Muscle of leg (tissue), 11 donors: ENCODE results near the gene MAP4K1. TPM values are rescaled to one million over a fixed set of nuclear protein-coding genes. Genes with fewer than 3 reads are reported as not detected.
"Not testable (repeated sequence)": the region's sequence is repeated elsewhere in the genome, so short reads cannot be mapped to it uniquely, and the experiment has no call there.

Experiments used
- DNase-seq: peaks from one replicate; pipeline ENCODE4 v3.0.0; 2013
- H3K27ac ChIP-seq: one replicate; pipeline ENCODE4 v1.5.1; 2013; ENCODE audit warnings: mild to moderate bottlenecking, low read length, control low read depth
- H3K27me3 ChIP-seq: one replicate; pipeline ENCODE4 v1.6.1; 2013; ENCODE audit warnings: low read length; ENCODE audit not compliant: control insufficient read depth, insufficient read depth
- H3K36me3 ChIP-seq: one replicate; pipeline ENCODE4 v1.6.1; 2013; ENCODE audit warnings: low read length; ENCODE audit not compliant: control insufficient read depth, insufficient read depth
- H3K4me1 ChIP-seq: one replicate; pipeline ENCODE4 v1.6.1; 2013; ENCODE audit warnings: low read length; ENCODE audit not compliant: control insufficient read depth, insufficient read depth
- H3K4me3 ChIP-seq: one replicate; pipeline ENCODE4 v1.5.1; 2013; ENCODE audit warnings: low read length, control low read depth
- H3K9me3 ChIP-seq: replicated peaks from 2 replicates; pipeline ENCODE4 v1.6.1; 2013; ENCODE audit warnings: low read depth, low read length; ENCODE audit not compliant: control insufficient read depth
- WGBS: methylation state at CpG from one replicate; pipeline ENCODE4 v1.1.5; 2013; ENCODE audit warnings: missing lambda C conversion rate; ENCODE audit not compliant: insufficient coverage; 5-methylcytosine and 5-hydroxymethylcytosine counted together
- polyA plus RNA-seq, 8 donors: library from polyadenylated mRNA; unstranded; fragments of 120-200 nt; gene quantifications; one replicate each; pipeline versions ENCODE4 v1.2.1 to v1.2.3, GENCODE V29; 2013; ENCODE audit warnings: inconsistent platforms in 1 of 8, low replicate concordance in 1 of 8; ENCODE audit not compliant: insufficient read length in 8 of 8, insufficient read depth in 1 of 8
- total RNA-seq: library from RNA; stranded (reverse); fragments of 120-200 nt; gene quantifications from one replicate; pipeline ENCODE4 v1.2.4, GENCODE V29; 2013

The MAP4K1 gene
- total and polyA plus RNA-seq, 9 donors, result 0.89 to 17.8 (median 6.1) TPM

- no peaks in the 10 kb centered on the region for H3K9me3 ChIP-seq
- H3K36me3 ChIP-seq, result peaks cover 84% of the 10 kb centered on the region
- 95% methylated on average over 3 of the region's 4 CpGs for WGBS
- H3K27ac ChIP-seq, result no peak overlapping the region
- H3K4me1 ChIP-seq, result no peaks in the 10 kb centered on the region
- H3K4me3 ChIP-seq, result no peak overlapping the region
- DNase-seq, result no peak
- no peaks in the 10 kb centered on the region for H3K27me3 ChIP-seq
These were observed 8.6 kb upstream of the MAP4K1 start for GRCh38 chr19:38626401-38626800.

DNA sequence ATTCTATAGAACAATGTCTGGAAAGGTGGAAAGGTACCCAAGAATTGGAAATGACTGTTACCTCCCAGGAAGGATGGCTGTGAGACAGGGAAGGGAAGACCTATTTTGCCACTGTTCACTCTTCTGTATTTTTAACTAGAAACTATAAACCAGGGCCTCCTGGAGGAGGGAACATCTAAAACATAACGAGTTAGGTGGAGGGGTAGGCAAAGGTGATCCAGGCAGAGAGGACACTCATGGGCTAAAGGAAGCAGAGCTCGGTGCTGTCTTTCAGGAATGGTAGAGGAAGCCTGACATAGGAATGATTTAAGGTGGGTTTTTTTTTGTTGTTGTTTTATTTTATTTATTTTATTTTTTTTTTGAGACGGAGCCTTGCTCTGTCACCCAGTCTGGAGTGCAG, 7.1 kb upstream of the MAP4K1 start:
- WGBS, result 71% methylated on average over 1 of the region's 3 CpGs
- H3K27ac ChIP-seq, result no peak overlapping the region
- no peaks in the 10 kb centered on the region for H3K9me3 ChIP-seq
- H3K4me1 ChIP-seq, result peaks cover 6% of the 10 kb centered on the region
- H3K36me3 ChIP-seq, result peaks cover 81% of the 10 kb centered on the region
- H3K27me3 ChIP-seq, result no peaks in the 10 kb centered on the region
- no peak overlapping the region for H3K4me3 ChIP-seq
- no peak for DNase-seq

DNA sequence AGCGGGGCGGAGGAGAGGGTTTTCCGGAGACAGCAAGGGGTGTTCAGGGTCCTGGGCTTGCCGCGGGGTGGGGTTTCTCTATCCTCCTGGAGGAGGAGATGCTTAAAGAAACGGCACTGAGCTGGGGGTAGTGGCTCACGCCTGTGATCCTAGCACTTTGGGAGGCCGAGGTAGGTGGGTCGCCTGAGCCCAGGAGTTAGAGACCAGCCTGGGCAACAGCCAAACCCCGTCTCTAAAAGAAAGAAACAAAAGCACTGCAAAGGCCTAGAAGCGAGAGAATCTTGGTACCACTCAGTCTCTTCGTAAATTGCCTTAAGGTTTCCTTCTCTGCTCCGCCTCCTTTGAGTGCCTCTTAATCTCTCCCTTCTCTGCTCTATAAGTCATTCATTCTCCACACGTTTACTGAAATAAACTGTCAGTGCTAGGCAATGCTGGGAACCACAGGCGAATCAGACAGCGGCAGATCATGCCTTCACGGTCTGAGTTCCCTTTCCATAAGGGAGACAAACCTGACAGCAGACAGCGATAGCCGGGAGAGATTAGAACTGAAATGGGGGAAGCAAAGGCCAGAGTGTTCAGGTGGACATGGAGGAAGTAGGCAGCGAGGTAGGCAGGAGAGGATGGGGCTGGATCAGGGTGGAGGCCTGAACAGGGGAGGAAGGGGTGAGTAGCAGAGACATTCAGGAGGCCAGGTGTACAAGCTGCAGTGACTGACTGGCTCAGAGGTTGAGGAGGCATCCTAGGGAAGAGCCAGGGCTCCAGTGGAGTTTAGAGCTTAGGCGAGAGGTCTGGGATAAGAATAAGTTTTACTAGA, 1.8 kb upstream of the MAP4K1 start:
- Histone ChIP-seq H3K4me3 (peak overlapping the region; percentile 92), H3K27ac (peak overlapping the region; percentile 86), H3K9me3 (no peaks in the 10 kb centered on the region), H3K4me1 (peaks cover 21% of the 10 kb centered on the region), H3K36me3 (peaks cover 33% of the 10 kb centered on the region), H3K27me3 (no peaks in the 10 kb centered on the region)
- WGBS, result 13% methylated on average over 20 of the region's 21 CpGs
- no peak for DNase-seq

DNA sequence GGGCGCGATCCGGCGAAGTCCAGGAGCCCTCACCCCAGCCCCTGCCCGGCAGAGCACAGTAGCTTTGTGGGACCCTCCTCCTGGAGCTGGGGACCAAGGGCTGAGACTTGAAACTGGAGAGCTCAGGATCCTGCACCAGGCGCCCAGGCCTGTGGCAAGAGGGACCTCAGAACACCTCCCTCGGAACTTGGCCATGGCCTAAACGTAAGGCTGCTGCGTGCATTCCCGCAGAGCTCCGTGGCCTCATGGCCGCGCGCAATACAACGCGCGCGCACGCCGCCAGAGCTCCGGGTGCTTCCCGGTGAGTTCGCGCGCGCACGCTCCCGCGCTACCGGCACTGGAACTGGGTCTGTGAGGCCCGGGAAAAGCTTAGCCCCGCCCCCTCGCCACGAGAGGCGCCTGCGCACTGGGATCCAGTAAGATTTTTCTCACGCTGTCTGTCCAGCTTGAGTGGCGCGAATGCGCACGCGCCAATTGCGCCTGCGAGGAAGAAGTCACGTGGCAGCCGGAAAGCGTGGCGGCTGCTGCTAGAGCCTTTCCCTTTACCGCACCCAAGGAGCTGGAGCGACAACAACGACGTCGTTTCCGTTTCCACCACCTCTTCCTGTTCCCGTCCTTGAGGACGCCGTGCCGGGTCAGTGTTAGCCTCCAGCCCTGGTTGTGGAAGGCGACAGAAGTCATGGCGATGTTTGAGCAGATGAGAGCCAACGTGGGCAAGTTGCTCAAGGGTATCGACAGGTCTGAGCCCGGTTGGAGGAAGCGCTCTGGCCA, 1.0 kb upstream of the MAP4K1 start, which contains the start of gene EIF3K:
Gene EIF3K (plus strand): TSS at position 599 of the 771 bp plus-strand sequence. CDS start 81 bp downstream, at position 680.
- peak within 1 kb of the TSS; percentile 91 for H3K27ac ChIP-seq
- peaks cover 28% of the 10 kb centered on the region for H3K36me3 ChIP-seq
- no peaks in the 10 kb centered on the region for H3K27me3 ChIP-seq
- peak; percentile 100 for DNase-seq
- H3K4me1 ChIP-seq, result peaks cover 21% of the 10 kb centered on the region
- no peaks in the 10 kb centered on the region for H3K9me3 ChIP-seq
- peak within 1 kb of the TSS; percentile 92 for H3K4me3 ChIP-seq
- WGBS, result under 1% methylated on average over 59 of the region's 64 CpGs

DNA sequence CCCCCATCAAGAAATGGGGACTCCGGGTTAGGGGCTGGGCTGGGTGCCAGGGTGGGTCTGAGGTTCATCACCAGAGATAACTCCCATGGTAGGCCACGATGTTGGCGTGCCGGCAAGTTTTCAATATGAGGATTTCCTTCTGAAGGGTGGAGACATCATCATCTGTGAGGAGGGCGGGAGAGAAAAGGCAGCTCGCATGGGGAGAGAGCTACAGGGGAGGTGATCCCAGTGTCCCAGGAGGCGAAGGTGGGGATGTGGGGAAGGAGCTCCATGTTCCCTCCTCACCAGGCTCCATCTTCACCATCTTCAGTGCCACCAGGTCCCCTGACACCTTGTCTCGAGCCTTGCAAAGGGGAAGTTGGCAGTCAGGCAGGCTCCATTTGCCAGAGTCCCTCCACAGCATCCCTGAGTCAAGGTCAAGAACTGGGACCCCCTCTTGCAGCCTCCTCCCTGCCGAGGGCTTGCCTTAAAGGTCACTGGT, 430 bp downstream of the MAP4K1 start:
- DNase-seq, result no peak
- Histone ChIP-seq H3K4me3 (peak overlapping the region; percentile 5), H3K27ac (no peak overlapping the region), H3K9me3 (no peaks in the 10 kb centered on the region), H3K27me3 (no peaks in the 10 kb centered on the region), H3K4me1 (peaks cover 21% of the 10 kb centered on the region), H3K36me3 (peaks cover 19% of the 10 kb centered on the region)
- 77% methylated on average over 6 of the region's 9 CpGs for WGBS

DNA sequence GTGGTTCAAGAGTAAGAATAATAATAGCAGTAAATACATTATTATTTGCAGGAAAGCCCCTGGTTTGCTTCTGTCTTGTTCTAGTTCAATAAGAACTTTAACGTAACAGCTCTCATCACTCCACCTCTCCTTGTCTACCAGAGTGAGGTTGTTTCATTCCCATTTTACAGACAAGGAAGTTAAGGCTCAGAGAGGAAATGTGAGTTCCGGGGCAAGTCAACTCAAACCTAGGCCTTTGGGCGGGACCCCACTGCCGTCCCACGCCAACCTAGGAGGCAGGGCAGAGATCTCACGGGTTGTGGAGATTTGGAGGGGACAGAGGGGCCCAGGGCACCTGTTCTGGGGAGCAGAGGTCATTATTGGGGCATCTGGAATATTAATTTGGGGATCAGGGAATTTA, 1.5 kb downstream of the MAP4K1 start:
- Histone ChIP-seq H3K27me3 (no peaks in the 10 kb centered on the region), H3K4me1 (peaks cover 21% of the 10 kb centered on the region), H3K27ac (no peak overlapping the region), H3K9me3 (no peaks in the 10 kb centered on the region), H3K36me3 (peaks cover 8% of the 10 kb centered on the region), H3K4me3 (no peak overlapping the region)
- 77% methylated on average over 5 of the region's 6 CpGs for WGBS
- DNase-seq, result no peak

- peaks cover 18% of the 10 kb centered on the region for H3K4me1 ChIP-seq
- H3K4me3 ChIP-seq, result no peak overlapping the region
- 66% methylated on average over 7 of the region's 7 CpGs for WGBS
- H3K9me3 ChIP-seq, result no peaks in the 10 kb centered on the region
- no peak for DNase-seq
- no peaks in the 10 kb centered on the region for H3K27me3 ChIP-seq
- H3K27ac ChIP-seq, result no peak overlapping the region
- H3K36me3 ChIP-seq, result peaks cover under 1% of the 10 kb centered on the region
These were observed 2.7 kb downstream of the MAP4K1 start for GRCh38 chr19:38615007-38615581.

DNA sequence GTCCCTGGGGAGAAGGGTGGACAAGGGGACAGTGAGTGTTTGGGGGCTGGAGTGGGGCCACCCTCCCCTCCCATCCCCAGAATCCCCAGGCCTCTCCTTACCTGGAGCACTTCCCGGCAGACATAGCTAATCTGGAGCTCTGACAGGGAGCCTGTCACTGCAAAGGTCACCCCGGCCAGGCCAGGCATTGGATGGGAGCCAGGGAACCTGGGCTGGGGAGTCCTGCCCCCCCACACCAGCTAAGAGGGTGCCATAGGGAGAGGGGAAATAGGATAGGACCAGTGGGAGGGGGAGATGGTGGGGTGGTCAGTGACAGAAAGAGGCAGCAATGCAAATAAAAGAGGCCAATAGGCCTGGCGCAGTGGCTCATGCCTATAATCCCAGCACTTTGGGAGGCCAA, 3.5 kb downstream of the MAP4K1 start:
- no peak overlapping the region for H3K4me3 ChIP-seq
- no peaks in the 10 kb centered on the region for H3K9me3 ChIP-seq
- no peak for DNase-seq
- WGBS, result 100% methylated on average over 1 of the region's 3 CpGs
- no peak overlapping the region for H3K27ac ChIP-seq
- H3K36me3 ChIP-seq, result no peaks in the 10 kb centered on the region
- peaks cover 12% of the 10 kb centered on the region for H3K4me1 ChIP-seq
- H3K27me3 ChIP-seq, result peaks cover 2% of the 10 kb centered on the region

- Histone ChIP-seq H3K36me3 (no peaks in the 10 kb centered on the region), H3K27me3 (peaks cover 2% of the 10 kb centered on the region), H3K4me3 (no peak overlapping the region), H3K9me3 (no peaks in the 10 kb centered on the region), H3K27ac (no peak overlapping the region), H3K4me1 (no peaks in the 10 kb centered on the region)
- no peak for DNase-seq
- 66% methylated on average over 6 of the region's 6 CpGs for WGBS
These were observed 11.6 kb downstream of the MAP4K1 start for GRCh38 chr19:38606131-38606530.

GRCh38 chr19:38602856-38603255, 14.9 kb downstream of the MAP4K1 start:
- DNase-seq, H3K4me3 ChIP-seq, H3K36me3 ChIP-seq, H3K27ac ChIP-seq, H3K4me1 ChIP-seq, H3K27me3 ChIP-seq, H3K9me3 ChIP-seq: not testable (repeated sequence)
- no CpG with 5 or more reads among the region's 5 CpGs for WGBS
